Adrenal gland (tissue), 5 donors: ENCODE data around the gene PRKCA.

ENCODE experiments used
- POLR2A ChIP-seq, 2 donors: fragments of 450-650 bp; IDR thresholded peaks; one replicate each; pipeline ENCODE4 v1.6.1; 2017; ENCODE audit warnings: antibody characterized with exemption in 2 of 2, mild to moderate bottlenecking in 2 of 2, moderate library complexity in 1 of 2
- TF ChIP-seq, protein P1 (sequence below), 6 experiments: fragments of 450-650 bp in 4 of 6; fragments of 200-600 bp in 2 of 6; sonication (generic) in 1 of 6; IDR thresholded peaks; 1 replicate in 5 of 6; 2 replicates in 1 of 6; pipeline versions ENCODE4 v1.5.1 to v1.8.0; 2016 to 2021; ENCODE audit warnings: antibody characterized with exemption in 6 of 6, mild to moderate bottlenecking in 2 of 6, moderate library complexity in 1 of 6
- donor health status: DM: no; HTN: no; CAD: no.

DNA sequence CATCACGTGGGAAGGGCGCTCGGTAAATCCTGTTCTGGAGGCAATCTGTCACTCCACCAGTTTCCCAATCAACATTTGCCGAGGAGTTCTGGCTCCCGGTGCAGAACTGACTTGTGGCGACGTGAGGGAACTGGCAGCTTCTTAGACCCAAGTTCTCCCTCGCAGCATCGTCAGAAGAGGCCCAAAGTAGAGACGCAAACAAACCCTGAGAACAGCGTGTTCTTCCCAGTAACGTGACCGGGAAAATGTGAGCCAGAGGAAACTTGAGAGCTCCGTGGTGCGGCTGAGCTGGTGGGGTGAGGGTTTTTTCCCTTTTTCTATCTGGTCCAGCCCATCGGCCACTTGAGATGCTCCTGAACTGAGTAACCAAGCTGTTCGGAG, 373.6 kb downstream of the PRKCA start:
- TF ChIP-seq, protein P1, sequence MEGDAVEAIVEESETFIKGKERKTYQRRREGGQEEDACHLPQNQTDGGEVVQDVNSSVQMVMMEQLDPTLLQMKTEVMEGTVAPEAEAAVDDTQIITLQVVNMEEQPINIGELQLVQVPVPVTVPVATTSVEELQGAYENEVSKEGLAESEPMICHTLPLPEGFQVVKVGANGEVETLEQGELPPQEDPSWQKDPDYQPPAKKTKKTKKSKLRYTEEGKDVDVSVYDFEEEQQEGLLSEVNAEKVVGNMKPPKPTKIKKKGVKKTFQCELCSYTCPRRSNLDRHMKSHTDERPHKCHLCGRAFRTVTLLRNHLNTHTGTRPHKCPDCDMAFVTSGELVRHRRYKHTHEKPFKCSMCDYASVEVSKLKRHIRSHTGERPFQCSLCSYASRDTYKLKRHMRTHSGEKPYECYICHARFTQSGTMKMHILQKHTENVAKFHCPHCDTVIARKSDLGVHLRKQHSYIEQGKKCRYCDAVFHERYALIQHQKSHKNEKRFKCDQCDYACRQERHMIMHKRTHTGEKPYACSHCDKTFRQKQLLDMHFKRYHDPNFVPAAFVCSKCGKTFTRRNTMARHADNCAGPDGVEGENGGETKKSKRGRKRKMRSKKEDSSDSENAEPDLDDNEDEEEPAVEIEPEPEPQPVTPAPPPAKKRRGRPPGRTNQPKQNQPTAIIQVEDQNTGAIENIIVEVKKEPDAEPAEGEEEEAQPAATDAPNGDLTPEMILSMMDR (IDR thresholded peaks at IDR 0.05): no peak
- TF ChIP-seq POLR2A (IDR thresholded peaks at IDR 0.05): no peak
